MM.1S (cell line): ENCODE data around the gene S100Z.

Experiments used
- DNase-seq: peaks from one replicate; pipeline ENCODE4 v3.0.0-alpha.2; 2015
- H2AFZ ChIP-seq: fragments of 300-600 bp; sonication (generic); 2 replicates; pipeline ENCODE4 v1.6.0; 2016; ENCODE audit warnings: antibody characterized with exemption, low read length
- H3F3A ChIP-seq: fragments of 300-600 bp; sonication (generic); 2 replicates; pipeline ENCODE4 v1.6.1; 2016; ENCODE audit warnings: mild to moderate bottlenecking, antibody characterized with exemption, low read length, moderate library complexity, mixed read lengths; ENCODE audit not compliant: insufficient read depth
- H3K27ac ChIP-seq: fragments of 300-600 bp; sonication (generic); 2 replicates; pipeline ENCODE4 v1.5.1; 2016; ENCODE audit warnings: mild to moderate bottlenecking, low read length
- H3K27me3 ChIP-seq: fragments of 300-600 bp; sonication (generic); replicated peaks from 2 replicates; pipeline ENCODE4 v1.6.0; 2016; ENCODE audit warnings: low read length; ENCODE audit not compliant: insufficient read depth
- H3K36me3 ChIP-seq: fragments of 300-600 bp; sonication (generic); replicated peaks from 2 replicates; pipeline ENCODE4 v1.6.1; 2016; ENCODE audit warnings: mild to moderate bottlenecking, low read length, mixed read lengths; ENCODE audit not compliant: insufficient read depth
- H3K4me1 ChIP-seq: fragments of 300-600 bp; sonication (generic); 2 replicates; pipeline ENCODE4 v1.6.1; 2016; ENCODE audit warnings: low read length, mixed read lengths
- H3K4me2 ChIP-seq: fragments of 300-600 bp; sonication (generic); 2 replicates; pipeline ENCODE4 v1.6.0; 2016; ENCODE audit warnings: low read depth, low read length
- H3K4me3 ChIP-seq: fragments of 300-600 bp; sonication (generic); 2 replicates; pipeline ENCODE4 v1.5.1; 2016; ENCODE audit warnings: low read length, mixed read lengths
- H3K79me2 ChIP-seq: fragments of 300-600 bp; sonication (generic); 2 replicates; pipeline ENCODE4 v1.6.1; 2016; ENCODE audit warnings: mixed run types, low read length, mixed read lengths
- H3K9ac ChIP-seq: fragments of 300-600 bp; sonication (generic); 2 replicates; pipeline ENCODE4 v1.6.1; 2016; ENCODE audit warnings: low read length, mixed read lengths
- H3K9me2 ChIP-seq: fragments of 300-600 bp; sonication (generic); replicated peaks from 2 replicates; pipeline ENCODE4 v1.6.1; 2016; ENCODE audit warnings: mild to moderate bottlenecking, low read length, mixed read lengths; ENCODE audit not compliant: insufficient read depth
- H3K9me3 ChIP-seq: fragments of 300-600 bp; sonication (generic); replicated peaks from 2 replicates; pipeline ENCODE4 v1.6.1; 2016; ENCODE audit warnings: mild to moderate bottlenecking, low read length, mixed read lengths; ENCODE audit not compliant: insufficient read depth
- H4K20me1 ChIP-seq: fragments of 300-600 bp; sonication (generic); 2 replicates; pipeline ENCODE4 v1.6.1; 2016; ENCODE audit warnings: mild to moderate bottlenecking, low read length, moderate library complexity, mixed read lengths; ENCODE audit not compliant: insufficient read depth
- EZH2 ChIP-seq: fragments of 300-600 bp; sonication (generic); optimal IDR thresholded peaks from 2 replicates; pipeline ENCODE3; 2017; ENCODE audit warnings: low read depth, mild to moderate bottlenecking, antibody characterized with exemption, low read length, mixed read lengths
- EZH2phosphoT487 ChIP-seq: fragments of 300-600 bp; sonication (generic); IDR thresholded peaks from 2 replicates; pipeline ENCODE4 v1.6.1; 2018; ENCODE audit warnings: antibody characterized with exemption, low read length
- TF ChIP-seq, protein P1 (sequence below): fragments of 300-600 bp; sonication (generic); IDR thresholded peaks from 2 replicates; pipeline ENCODE4 v1.5.1; 2016; ENCODE audit warnings: antibody characterized with exemption, low read length, mixed read lengths

The S100Z gene

DNA sequence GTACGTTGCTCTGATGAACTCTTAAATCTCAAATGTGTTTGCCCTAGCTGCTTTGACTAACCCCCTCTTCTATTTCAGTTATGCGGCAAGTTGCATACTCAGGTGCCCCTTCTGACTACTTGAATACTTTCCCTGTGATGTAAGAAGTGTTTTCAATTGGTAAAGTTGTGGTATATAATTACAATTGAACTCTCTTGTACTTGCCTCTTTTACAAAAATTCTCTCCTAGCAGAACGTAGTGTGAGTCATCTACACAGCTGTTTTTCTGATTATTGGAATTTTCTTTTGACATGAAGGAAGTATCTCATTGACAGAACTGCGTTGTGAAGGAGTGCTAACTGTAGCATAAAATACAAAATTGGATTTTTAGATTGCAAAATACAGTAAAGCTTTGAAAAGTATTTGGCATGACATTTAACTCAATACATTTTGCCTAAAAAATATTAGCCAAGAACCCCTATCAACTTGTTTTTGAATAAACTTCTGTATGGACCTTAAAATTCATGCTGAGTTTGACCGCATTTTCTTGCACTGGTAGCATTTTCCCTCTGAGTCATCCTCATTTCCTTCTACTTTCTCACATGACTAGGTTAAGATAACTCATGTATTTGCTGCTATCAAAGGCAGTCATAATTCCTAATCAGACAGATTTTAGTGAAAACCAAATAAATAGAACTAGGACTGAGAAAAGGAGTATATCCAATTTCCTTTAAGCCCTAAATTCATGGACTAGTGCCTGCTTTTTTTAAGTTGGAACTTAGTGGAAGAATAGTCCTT, 109.4 kb downstream of the S100Z start:
- H3K9me3 ChIP-seq: no peaks in the 10 kb centered on the region
- H3K27me3 ChIP-seq: no peaks in the 10 kb centered on the region
- no peaks in the 10 kb centered on the region for H3K9me2 ChIP-seq
- no peaks in the 10 kb centered on the region for H3F3A ChIP-seq
- H2AFZ ChIP-seq: no peak overlapping the region
- H3K27ac ChIP-seq: no peak overlapping the region
- H4K20me1 ChIP-seq: no peaks in the 10 kb centered on the region
- DNase-seq: no peak
- H3K79me2 ChIP-seq: no peaks in the 10 kb centered on the region
- H3K4me1 ChIP-seq: peaks cover 6% of the 10 kb centered on the region; the same call in 1 of the 2 replicates
- no peaks in the 10 kb centered on the region for H3K36me3 ChIP-seq
- H3K9ac ChIP-seq: no peak overlapping the region
- H3K4me3 ChIP-seq: no peak overlapping the region
- no peak for TF ChIP-seq EZH2
- TF ChIP-seq, protein P1, sequence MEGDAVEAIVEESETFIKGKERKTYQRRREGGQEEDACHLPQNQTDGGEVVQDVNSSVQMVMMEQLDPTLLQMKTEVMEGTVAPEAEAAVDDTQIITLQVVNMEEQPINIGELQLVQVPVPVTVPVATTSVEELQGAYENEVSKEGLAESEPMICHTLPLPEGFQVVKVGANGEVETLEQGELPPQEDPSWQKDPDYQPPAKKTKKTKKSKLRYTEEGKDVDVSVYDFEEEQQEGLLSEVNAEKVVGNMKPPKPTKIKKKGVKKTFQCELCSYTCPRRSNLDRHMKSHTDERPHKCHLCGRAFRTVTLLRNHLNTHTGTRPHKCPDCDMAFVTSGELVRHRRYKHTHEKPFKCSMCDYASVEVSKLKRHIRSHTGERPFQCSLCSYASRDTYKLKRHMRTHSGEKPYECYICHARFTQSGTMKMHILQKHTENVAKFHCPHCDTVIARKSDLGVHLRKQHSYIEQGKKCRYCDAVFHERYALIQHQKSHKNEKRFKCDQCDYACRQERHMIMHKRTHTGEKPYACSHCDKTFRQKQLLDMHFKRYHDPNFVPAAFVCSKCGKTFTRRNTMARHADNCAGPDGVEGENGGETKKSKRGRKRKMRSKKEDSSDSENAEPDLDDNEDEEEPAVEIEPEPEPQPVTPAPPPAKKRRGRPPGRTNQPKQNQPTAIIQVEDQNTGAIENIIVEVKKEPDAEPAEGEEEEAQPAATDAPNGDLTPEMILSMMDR: no peak
- no peak for TF ChIP-seq EZH2phosphoT487
- H3K4me2 ChIP-seq: no peak overlapping the region

DNA sequence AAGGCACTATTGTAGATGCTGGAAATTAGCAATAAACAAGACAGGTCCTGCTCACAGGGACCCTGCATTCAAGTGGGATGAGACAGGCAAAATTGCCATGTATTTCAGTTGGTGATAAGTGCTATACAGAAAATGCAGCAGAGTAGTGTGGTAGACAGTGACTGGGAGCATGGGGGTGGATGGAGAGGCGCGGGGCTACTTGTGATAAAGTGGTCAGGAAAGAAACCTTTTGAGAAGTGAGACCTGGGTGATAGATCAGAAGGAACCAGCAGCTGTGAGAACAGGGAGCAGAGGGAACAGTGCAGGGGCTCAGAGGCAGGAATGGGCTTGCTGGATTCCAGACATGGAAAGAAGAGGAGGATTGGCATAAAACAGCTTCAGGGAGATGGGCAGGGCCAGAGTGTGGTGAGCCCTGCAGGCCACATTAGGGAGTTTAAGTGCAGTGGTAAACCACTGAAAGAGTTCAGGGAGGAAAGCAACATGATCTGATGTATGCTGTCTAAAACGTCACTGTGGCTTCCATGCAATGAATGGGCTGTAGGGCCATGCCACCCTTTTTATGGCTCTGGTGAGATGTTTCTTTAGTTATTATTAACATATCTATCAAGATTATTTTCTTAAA, 110.3 kb downstream of the S100Z start:
- no peaks in the 10 kb centered on the region for H4K20me1 ChIP-seq
- no peak overlapping the region for H2AFZ ChIP-seq
- peak; percentile 19 for DNase-seq
- no peak overlapping the region for H3K9ac ChIP-seq
- no peaks in the 10 kb centered on the region for H3F3A ChIP-seq
- no peaks in the 10 kb centered on the region for H3K9me2 ChIP-seq
- peaks cover 6% of the 10 kb centered on the region; the same call in 1 of the 2 replicates for H3K4me1 ChIP-seq
- H3K79me2 ChIP-seq: no peaks in the 10 kb centered on the region
- no peaks in the 10 kb centered on the region for H3K9me3 ChIP-seq
- TF ChIP-seq EZH2phosphoT487 (no peak), EZH2 (no peak)
- TF ChIP-seq, protein P1: no peak
- H3K4me2 ChIP-seq: no peak overlapping the region
- H3K4me3 ChIP-seq: no peak overlapping the region
- H3K27ac ChIP-seq: no peak overlapping the region
- no peaks in the 10 kb centered on the region for H3K27me3 ChIP-seq
- H3K36me3 ChIP-seq: no peaks in the 10 kb centered on the region

DNA sequence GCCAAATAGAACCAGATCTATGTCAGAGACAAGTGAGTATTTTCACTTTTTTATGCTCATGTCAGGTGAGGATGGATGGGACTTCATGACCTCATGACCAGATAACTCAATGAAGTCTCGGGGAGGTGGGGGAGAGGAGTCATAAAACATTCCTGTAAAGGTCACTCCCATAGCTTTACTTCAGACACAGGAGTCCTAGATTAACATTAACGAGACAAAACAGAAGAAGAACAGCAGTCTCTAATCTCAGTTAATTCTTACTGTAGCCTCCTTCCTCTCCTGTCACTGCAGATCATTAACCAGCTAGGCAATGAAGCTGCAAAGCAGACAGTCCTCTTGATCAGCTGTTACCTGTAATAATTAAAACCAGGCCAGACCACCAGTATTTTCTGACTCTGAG, 114.2 kb downstream of the S100Z start:
- H3K9me2 ChIP-seq: no peaks in the 10 kb centered on the region
- no peaks in the 10 kb centered on the region for H4K20me1 ChIP-seq
- H3K4me2 ChIP-seq: no peak overlapping the region
- H3K79me2 ChIP-seq: no peaks in the 10 kb centered on the region
- H3K36me3 ChIP-seq: no peaks in the 10 kb centered on the region
- no peak for TF ChIP-seq EZH2phosphoT487
- TF ChIP-seq, protein P1: no peak
- TF ChIP-seq EZH2: no peak
- DNase-seq: no peak
- no peaks in the 10 kb centered on the region for H3F3A ChIP-seq
- no peaks in the 10 kb centered on the region for H3K9me3 ChIP-seq
- no peak overlapping the region for H3K9ac ChIP-seq
- no peak overlapping the region for H2AFZ ChIP-seq
- H3K27ac ChIP-seq: no peak overlapping the region
- no peaks in the 10 kb centered on the region for H3K27me3 ChIP-seq
- H3K4me1 ChIP-seq: peaks cover 6% of the 10 kb centered on the region; the same call in 1 of the 2 replicates
- H3K4me3 ChIP-seq: no peak overlapping the region
